NCI-H2196 (cell line): ENCODE data around the gene MZT2A.
"Not testable (repeated sequence)": the region's sequence is repeated elsewhere in the genome, so short reads cannot be mapped to it uniquely, and the experiment has no call there.

ENCODE experiments used
- DNase-seq: peaks from one replicate; lab custom pipeline; 2025; ENCODE audit not compliant: unreplicated experiment; lab: John Stamatoyannopoulos, UW

Gene MZT2A

GRCh38 chr2:131492015-131492417, at the start of gene MZT2A:
TSS of gene MZT2A (minus strand) at chr2:131492397. CDS start at chr2:131492376, 21 bp downstream.
- DNase-seq = not testable (repeated sequence)

DNA sequence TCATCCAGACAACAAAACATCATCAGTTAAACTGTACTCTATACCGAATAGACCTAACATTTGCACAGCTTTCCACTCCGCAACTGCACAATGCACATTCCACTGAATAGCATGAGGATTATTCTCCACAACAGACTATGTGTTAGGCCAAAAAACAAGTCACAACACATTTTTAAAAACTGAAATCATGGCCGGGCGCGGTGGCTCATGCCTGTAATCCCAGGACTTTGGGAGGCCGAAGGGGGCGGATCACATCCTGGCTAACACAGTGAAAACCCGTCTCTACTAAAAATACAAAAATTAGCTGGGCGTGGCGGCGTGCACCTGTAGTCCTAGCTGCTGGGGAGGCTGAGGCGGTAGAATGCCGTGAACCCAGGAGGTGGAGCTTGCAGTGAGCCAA, 46.7 kb upstream of the MZT2A start:
- not testable (repeated sequence) for DNase-seq

GRCh38 chr2:131536841-131537240, 44.6 kb upstream of the MZT2A start:
- not testable (repeated sequence) for DNase-seq

- peak; percentile 35 for DNase-seq
These were observed 44.0 kb upstream of the MZT2A start for GRCh38 chr2:131535951-131536826.

GRCh38 chr2:131535526-131535925, 43.3 kb upstream of the MZT2A start:
- no peak for DNase-seq

DNA sequence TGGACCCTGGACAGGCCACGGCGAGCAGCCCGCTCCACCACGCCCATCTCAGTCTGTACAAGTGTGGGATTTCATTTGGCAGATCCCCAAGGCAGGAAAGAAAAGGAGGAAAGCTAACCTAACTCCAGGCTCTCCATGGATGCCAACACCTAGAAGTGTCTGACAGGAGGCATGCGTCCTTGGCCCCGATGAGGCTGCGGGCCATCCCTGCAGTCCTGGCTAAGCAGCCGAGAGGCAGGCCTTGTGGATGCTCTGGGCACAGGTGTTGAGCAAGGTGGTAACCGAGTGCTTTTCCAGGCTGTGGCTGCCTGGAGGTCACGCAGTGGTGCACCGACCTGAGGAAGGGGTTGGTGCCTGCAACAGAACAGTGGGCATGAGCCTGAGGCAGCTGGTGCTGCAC, 42.8 kb upstream of the MZT2A start:
- DNase-seq = not testable (repeated sequence)

DNA sequence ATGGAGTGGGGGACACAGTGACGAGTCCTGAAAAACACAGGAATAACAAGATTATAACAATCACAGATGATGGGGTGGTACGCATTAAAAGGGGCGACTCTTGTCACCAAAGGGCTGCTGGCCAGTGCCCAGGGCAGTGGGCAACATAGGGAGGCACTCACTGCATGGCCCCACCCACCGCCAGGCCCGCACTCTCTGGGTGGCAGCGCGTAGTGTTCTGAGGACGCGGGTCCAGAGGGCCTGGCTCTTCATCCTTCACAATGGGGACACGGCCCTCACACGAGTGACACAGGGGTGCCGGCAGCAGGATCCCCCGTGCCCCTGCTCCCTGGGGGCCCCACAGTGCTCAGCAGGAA, 42.1 kb upstream of the MZT2A start:
- DNase-seq = not testable (repeated sequence)

DNA sequence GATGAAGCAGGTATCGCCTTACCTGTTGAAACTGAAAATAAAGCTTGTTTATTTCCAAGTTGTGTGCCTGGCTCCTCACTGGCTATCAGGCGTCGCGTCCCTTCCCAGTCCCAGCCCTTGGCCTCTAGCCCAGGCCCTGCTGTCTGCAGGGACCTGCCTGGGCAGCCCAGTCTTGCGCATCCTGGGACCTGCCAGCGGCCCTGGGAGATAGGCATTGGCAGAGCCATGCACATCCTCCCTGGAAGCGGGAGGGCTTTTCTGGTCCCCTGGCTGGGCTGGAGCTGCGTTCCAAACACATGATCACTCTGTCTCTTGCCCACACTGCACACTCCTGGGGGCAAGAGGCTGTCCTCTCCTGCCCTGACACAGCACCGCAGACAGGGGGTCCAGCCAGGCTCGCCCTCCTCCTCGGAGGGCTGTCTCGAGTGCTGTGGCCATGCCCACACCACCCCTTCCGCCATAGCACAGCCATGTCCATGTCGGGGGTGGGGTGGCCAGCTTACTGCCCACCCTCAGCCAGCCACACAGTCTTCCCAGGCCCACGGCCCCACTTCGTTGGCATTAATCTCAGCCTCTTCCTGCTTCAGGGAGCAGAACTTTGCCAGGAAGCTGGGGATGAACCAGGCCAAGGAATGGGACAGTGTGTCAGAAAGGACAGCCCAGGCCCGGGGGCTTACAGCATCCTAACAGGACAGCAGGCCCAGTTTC, 41.6 kb upstream of the MZT2A start:
- DNase-seq = peak; percentile 78

- DNase-seq = peak; percentile 68
These were observed 40.8 kb upstream of the MZT2A start for GRCh38 chr2:131532723-131533608.

DNA sequence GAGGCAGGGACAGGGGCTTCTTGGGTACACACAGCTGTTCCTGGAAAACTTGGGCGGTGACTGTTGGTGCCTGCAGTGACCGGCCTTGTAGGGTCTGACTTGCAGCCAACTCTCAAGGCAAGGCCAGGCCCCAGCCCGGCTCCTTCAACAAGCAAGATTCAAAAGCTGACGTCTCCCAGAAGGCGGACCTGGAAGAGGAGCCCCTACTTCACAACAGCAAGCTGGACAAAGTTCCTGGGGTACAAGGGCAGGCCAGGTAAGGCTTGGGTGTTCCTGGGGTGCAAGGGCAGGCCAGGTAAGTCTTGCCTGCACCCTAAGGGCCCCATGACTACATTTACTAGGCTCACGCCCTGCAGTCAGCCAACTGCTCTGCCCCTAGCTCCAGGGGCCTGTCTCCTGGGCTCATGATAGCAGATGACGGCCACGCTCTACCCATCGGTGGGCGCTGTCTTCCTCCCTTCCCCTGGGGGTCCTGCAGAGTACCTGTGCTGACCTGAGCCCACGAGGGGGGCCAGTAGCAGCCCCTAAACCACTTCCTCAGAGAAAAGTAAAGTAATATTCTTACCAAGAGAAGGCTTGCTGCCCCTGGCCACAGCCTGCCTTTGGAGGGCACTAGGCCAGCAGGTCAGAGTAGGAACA, 39.5 kb upstream of the MZT2A start:
- not testable (repeated sequence) for DNase-seq

DNA sequence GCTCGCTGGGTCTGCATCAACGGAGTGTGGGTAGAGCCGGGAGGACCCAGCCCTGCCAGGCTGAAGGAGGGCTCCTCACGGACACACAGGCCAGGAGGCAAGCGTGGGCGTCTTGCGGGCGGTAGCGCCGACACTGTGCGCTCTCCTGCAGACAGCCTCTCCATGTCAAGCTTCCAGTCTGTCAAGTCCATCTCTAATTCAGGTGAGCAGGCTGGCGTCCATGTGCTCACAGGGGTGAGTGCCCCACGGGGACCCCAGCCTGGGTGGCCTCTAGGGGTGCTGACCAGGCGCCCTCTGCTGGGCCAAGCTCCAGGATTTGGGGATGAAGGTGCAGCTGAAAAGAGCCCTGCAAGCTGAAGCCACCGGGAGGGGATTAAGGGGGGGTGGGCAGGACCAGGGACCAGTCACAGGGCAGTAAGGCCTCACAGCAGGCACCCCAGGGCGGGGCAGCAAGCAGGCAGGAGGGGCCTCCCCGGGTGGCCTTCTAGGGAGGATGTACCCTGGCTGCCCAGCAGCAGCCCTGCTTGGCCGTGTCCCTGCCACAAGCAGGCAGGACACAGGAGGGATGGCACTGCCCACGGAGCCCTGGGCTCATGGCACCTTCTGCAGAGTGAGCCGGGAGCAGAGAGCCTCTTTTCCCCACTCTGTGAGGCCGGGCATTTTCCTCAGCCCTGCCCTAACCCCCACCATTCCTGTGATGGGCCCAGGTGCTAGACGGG, 38.6 kb upstream of the MZT2A start:
- DNase-seq = not testable (repeated sequence)

- DNase-seq = not testable (repeated sequence)
These were observed 37.8 kb upstream of the MZT2A start for GRCh38 chr2:131529864-131530445.

DNA sequence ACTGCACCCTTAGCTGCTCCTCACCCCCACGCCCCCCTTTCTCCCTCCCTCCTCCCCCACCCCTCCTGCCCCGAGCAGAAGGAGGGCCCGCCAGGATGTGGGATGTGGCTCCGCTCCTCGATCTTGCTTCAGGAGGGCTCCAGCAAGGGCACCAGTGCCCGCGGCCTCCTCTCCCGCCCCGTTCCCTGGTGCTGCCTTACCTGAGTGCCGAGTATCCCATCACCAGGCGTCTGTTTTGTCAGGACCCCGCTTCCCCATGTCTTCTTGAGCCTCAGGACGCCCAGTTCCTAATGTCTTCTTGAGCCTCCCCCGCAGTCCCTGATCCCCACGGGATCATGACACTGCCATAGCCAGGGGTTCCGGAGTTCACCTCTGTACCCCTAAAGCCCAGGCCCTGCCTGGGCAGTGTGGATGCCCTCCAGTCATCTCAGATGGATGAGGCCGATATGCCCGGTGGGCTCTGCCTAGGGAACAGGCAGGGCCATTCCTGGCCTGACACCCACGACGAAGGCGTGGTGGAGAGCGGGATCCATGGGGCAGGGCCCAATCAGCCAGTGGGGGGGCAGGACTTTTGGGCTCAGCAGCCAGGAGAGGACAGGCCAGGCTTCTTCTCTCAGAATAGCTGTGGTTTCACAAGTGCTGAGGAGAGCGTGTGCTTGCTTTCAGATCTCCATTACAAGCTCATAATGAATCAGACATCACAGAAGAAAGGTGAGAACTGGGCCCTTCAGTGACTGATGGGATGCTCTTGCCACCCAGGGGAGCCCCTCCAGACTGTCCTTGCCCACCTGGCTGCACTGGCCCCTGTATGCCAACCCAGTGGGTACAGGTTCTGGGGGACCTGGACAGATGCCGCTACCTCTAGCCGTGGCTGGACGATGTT, 37.0 kb upstream of the MZT2A start:
- not testable (repeated sequence) for DNase-seq

DNA sequence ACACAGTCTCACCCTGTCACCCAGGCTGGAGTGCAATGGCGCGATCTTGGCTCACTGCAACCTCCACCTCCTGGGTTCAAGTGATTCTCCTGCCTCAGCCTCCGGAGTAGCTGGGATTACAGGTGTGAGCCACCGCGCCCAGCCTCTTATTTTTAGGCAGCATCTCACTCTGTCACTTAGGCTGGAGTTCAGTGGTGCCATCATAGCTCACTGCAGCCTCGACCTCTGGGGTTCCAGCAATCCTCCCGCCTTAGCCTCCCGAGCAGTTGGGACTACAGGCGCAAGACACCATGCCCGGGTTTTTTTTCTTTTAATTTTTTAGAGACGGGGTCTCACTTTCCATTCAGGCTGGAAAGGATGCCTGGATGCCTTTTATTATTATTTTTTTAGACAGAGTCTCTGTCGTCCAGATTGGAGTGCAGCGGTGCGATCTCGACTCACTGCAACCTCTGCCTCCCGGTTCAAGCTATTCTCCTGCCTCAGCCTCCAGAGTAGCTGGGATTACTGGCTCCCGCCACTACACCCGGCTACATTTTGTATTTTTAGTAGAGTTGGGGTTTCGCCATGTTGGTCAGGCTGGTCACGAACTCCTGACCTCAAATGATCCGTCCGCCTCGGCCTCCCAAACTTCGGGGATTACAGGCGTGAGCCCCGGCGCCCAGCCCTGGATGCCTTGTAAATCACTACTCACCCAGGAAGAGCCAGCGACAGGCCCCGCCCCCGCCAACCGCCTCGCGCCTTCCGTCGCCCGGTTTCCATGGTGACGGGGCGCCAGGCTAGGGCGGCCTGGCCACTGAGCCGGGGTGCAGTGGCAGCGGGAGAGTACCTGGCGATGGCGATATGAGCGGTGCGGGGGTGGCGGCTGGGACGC, 35.2 kb upstream of the MZT2A start, which contains the start of gene CCDC74A:
TSS of gene CCDC74A (plus strand) at position 758 of the 871 bp plus-strand sequence. CDS start at position 841, 83 bp downstream.
- peak; percentile 78 for DNase-seq

DNA sequence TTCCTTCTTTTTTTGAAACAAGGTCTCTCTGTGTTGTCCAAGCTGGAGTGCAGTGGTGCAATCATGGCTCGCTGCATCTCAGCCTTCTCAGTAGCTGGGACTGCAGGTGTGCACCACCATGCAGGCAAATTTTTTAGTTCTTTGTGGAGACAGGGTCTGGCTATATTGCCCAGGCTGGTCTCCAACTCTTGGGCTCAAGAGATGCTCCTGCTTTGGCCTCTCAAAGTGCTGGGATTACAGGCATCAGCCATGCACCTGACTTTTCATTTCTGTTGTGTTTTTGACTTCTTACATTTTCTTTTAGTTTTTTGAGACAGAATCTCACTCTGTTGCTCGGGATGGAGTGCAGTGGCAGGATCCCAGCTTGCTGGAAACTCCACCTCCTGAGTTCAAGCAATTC, 33.1 kb upstream of the MZT2A start:
- DNase-seq = not testable (repeated sequence)

DNA sequence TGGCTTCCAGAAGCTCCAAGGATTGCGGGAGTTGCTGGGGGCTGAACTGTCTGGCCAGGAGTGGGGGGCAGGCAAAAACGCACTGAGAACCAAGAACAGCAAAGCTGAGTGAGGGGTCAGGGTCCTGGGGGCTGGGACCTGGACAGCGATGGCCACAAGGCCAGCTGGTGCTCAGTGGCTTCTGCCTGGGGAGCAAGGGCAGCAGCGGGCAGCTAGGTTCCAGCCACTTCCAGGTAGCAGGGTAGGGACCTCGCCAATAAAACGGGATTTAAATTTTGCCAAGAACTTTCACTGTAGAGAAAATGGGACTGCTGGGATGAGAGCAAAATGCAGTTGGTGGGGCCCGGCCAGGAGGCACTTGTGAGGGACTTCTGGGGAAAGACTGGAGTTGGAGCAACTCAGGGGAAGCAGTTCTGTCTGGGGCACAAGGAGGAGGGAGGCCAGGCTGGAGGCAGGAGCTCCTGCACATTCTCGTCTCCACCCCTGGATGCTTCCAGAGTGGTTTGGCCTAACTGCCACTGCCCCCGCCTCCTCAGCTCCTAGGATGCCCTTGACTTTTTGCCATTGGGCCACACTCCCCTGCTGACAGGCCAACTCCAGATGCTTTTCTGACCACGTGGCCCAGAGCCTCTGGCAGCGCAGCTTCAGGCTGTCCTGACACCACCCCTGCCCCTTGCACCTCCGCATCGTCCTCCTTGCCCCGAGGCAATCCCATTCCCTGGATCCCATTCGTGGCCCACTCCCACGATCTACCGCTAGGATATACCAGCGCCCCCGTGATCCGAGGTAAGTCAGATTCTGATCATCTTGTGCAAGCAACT, 30.0 kb upstream of the MZT2A start:
- DNase-seq = no peak

GRCh38 chr2:131521524-131521923, 29.3 kb upstream of the MZT2A start:
- DNase-seq = not testable (repeated sequence)
